Measurements from ENCODE around the gene NPDC1. TPM values are rescaled to one million over a fixed set of nuclear protein-coding genes. Genes with fewer than 3 reads are reported as not detected.
A peak's percentile ranks its signal among the peaks of the same experiment; 100 is the strongest.

NPDC1 gene
- total and polyA plus RNA-seq, 11 donors, result 38.4 to 114 (median 55.1) TPM

- WGBS, 4 donors, result 84 to 91% (median 90%) methylated on average over 48 to 65 of the region's 65 CpGs
- peak in 2 of 5 donors; percentile 56 to 83 for DNase-seq
- intact Hi-C loops (cut with DNase I), result loop anchor here in 3 of 10 donors (5.0 to 10.0 kb wide), 2 partner anchors 84 to 186 kb away; partner anchors contain the start of genes AJM1 (in 2 of the 3), PHPT1 (in 2 of the 3) and C8G (in 1 of the 3)
- H3K4me3 ChIP-seq, result peak overlapping the region in 2 of 12 donors; percentile 3 to 65
- peak overlapping the region in 1 of 12 donors; percentile 87 for H3K27ac ChIP-seq
- ATAC-seq, result no peak
- no peaks in the 10 kb centered on the region for H3K36me3 ChIP-seq
- H3K9me3 ChIP-seq, result no peaks in the 10 kb centered on the region
- peaks cover 8 to 82% (median 35%) of the 10 kb centered on the region in 12 donors for H3K4me1 ChIP-seq
- TF ChIP-seq CTCF (IDR thresholded peaks at IDR 0.05), result no peak
- TF ChIP-seq POLR2A (IDR thresholded peaks at IDR 0.05), result no peak
- no peaks in the 10 kb centered on the region for H3K27me3 ChIP-seq
These were observed 15.1 kb downstream of the NPDC1 start for GRCh38 chr9:137030538-137031527.

GRCh38 chr9:137030006-137030405 lies 16.0 kb downstream of the NPDC1 start:
- DNase-seq (no peak), ATAC-seq (no peak)
- WGBS, 4 donors, result 76 to 84% (median 83%) methylated on average over 15 of the region's 15 CpGs
- intact Hi-C loops (cut with DNase I), result loop anchor here in 3 of 10 donors (5.0 to 10.0 kb wide), 2 partner anchors 83 to 185 kb away; partner anchors contain the start of genes AJM1 (in 2 of the 3), PHPT1 (in 2 of the 3) and C8G (in 1 of the 3)
- Histone ChIP-seq H3K4me1 (peaks cover 8 to 75% (median 30%) of the 10 kb centered on the region in 12 donors), H3K4me3 (peak overlapping the region in 1 of 12 donors; percentile 65), H3K36me3 (no peaks in the 10 kb centered on the region), H3K27ac (peak overlapping the region in 1 of 12 donors; percentile 87), H3K27me3 (no peaks in the 10 kb centered on the region), H3K9me3 (no peaks in the 10 kb centered on the region)
- no peak for TF ChIP-seq POLR2A (IDR thresholded peaks at IDR 0.05)
- TF ChIP-seq CTCF (IDR thresholded peaks at IDR 0.05), result no peak

- TF ChIP-seq CTCF (IDR thresholded peaks at IDR 0.05), result peak; percentile 74 to 96 (median 90)
- TF ChIP-seq POLR2A (IDR thresholded peaks at IDR 0.05), result no peak
- 23 to 44% (median 33%) methylated on average over 13 to 19 of the region's 19 CpGs for WGBS, 4 donors
- Histone ChIP-seq H3K4me1 (peaks cover 5 to 68% (median 25%) of the 10 kb centered on the region in 12 donors), H3K36me3 (no peaks in the 10 kb centered on the region), H3K9me3 (no peaks in the 10 kb centered on the region), H3K27me3 (no peaks in the 10 kb centered on the region), H3K4me3 (peak overlapping the region in 11 of 12 donors; percentile 45 to 79 (median 67)), H3K27ac (peak overlapping the region in 1 of 12 donors; percentile 87)
- peak; percentile 28 to 76 (median 70) for ATAC-seq
- DNase-seq, result peak; percentile 73 to 91 (median 82)
- intact Hi-C loops (cut with DNase I), result loop anchor here in 5 of 10 donors (2.0 to 10.0 kb wide), 4 partner anchors 37 to 144 kb away; partner anchors contain the start of genes C8G (in 1 of the 5), PAXX (in 1 of the 5) and TRAF2 (in 1 of the 5)
These were observed 16.7 kb downstream of the NPDC1 start for GRCh38 chr9:137029058-137029936.
